K562 (cell line): ENCODE results near the gene SPRR3.

ENCODE experiments used
- JUNB ChIP-seq: fragments of 450-650 bp; formaldehyde crosslinking; conservative IDR thresholded peaks from 2 replicates; pipeline ENCODE4 v1.4.0; 2020; ENCODE audit warnings: mild to moderate bottlenecking
- MTA3 ChIP-seq: fragments of 450-650 bp; formaldehyde crosslinking; IDR thresholded peaks from 2 replicates; pipeline ENCODE4 v1.6.1; 2017; ENCODE audit warnings: mild to moderate bottlenecking, borderline replicate concordance
- NFE2L1 ChIP-seq: fragments of 450-650 bp; IDR thresholded peaks from 2 replicates; pipeline ENCODE4 v1.6.1; 2016; ENCODE audit warnings: missing genetic modification characterization, low read depth, mild to moderate bottlenecking, missing compliant biosample characterization, moderate library complexity, borderline replicate concordance
- POU5F1 ChIP-seq: fragments of 150-350 bp; IDR thresholded peaks from 2 replicates; pipeline ENCODE4 v1.6.1; 2014; ENCODE audit warnings: borderline replicate concordance, low read length, low read depth, mild to moderate bottlenecking; ENCODE audit not compliant: partially characterized antibody
- ZNF347 ChIP-seq: fragments of 450-650 bp; formaldehyde crosslinking; IDR thresholded peaks from 2 replicates; pipeline ENCODE4 v1.4.0; 2020; ENCODE audit warnings: low read depth, mild to moderate bottlenecking, moderate library complexity
- TF ChIP-seq, protein P1 (sequence below): fragments of 250-450 bp; sonication (Bioruptor Pico); IDR thresholded peaks from 2 replicates; pipeline ENCODE4 v1.5.0; 2022; ENCODE audit warnings: mild to moderate bottlenecking

DNA sequence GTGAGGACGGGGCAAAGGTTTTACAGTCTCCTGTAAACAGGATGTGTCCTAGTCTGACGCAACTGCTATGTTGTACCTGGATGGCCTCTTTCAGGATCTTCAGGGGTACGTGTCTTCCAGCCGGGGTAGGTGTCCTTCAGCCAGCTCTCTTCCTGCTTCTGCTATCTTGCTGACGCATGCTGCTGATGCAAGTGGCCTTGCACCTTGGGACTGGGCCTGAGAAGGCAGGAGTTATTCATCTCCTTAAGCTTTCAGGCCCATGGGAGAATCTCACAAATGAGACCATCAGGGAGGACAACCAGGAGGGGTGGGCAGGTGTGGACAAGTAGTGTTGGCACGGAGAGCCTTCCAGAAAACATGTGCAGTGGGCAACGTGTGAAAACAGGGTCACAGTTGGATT is 21.6 kb downstream of the SPRR3 start:
- TF ChIP-seq JUNB (CRISPR knock-in tag) (no peak), MTA3 (no peak), POU5F1 (no peak), ZNF347 (CRISPR knock-in tag) (no peak), NFE2L1 (tag) (no peak)
- TF ChIP-seq, protein P1, sequence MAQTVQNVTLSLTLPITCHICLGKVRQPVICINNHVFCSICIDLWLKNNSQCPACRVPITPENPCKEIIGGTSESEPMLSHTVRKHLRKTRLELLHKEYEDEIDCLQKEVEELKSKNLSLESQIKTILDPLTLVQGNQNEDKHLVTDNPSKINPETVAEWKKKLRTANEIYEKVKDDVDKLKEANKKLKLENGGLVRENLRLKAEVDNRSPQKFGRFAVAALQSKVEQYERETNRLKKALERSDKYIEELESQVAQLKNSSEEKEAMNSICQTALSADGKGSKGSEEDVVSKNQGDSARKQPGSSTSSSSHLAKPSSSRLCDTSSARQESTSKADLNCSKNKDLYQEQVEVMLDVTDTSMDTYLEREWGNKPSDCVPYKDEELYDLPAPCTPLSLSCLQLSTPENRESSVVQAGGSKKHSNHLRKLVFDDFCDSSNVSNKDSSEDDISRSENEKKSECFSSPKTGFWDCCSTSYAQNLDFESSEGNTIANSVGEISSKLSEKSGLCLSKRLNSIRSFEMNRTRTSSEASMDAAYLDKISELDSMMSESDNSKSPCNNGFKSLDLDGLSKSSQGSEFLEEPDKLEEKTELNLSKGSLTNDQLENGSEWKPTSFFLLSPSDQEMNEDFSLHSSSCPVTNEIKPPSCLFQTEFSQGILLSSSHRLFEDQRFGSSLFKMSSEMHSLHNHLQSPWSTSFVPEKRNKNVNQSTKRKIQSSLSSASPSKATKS (CRISPR knock-in tag) = no peak
